Measurements from ENCODE around the gene CCNB1IP1.
"Not testable (repeated sequence)": the region's sequence is repeated elsewhere in the genome, so short reads cannot be mapped to it uniquely, and the experiment has no call there.

CCNB1IP1 gene

DNA sequence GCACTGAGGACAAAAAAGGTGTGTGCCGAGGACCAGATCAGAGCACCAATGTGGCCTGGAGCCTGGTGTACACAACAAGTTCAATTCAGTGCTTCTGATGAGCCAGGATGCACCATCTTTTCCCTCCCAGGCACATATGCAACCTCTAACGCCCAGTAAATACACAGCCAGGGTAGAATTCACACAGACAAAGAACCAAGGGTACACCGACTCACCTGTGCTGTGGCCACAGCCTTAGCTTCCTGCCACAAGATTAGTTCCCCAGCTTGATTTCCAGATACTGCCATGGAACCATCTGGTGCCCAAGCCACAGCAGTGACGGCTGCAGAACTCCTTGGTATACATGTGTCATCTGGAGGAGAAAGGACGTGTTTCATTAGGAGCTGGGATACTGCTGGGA, 39.7 kb upstream of the CCNB1IP1 start:
- H3K4me1 ChIP-seq (ENCODE audit: insufficient read depth, low read length) = no peaks in the 10 kb centered on the region
- H3K4me3 ChIP-seq (ENCODE audit: low read depth in 1 of 2, low read length in 2 of 2) = no peak overlapping the region
- H3K79me2 ChIP-seq (ENCODE audit: insufficient read depth, low read length) = no peaks in the 10 kb centered on the region
- no peaks in the 10 kb centered on the region for H4K20me1 ChIP-seq (ENCODE audit: insufficient read depth, low read length)
- H3K4me2 ChIP-seq (ENCODE audit: insufficient read depth, low read length) = no peak overlapping the region
- ATAC-seq (ENCODE audit: insufficient read depth, low read depth) = no peak
- no peak for TF ChIP-seq EZH2 (IDR thresholded peaks at IDR 0.05; ENCODE audit: borderline replicate concordance, low read depth, low read length, severe bottlenecking)
- TF ChIP-seq, protein P1, sequence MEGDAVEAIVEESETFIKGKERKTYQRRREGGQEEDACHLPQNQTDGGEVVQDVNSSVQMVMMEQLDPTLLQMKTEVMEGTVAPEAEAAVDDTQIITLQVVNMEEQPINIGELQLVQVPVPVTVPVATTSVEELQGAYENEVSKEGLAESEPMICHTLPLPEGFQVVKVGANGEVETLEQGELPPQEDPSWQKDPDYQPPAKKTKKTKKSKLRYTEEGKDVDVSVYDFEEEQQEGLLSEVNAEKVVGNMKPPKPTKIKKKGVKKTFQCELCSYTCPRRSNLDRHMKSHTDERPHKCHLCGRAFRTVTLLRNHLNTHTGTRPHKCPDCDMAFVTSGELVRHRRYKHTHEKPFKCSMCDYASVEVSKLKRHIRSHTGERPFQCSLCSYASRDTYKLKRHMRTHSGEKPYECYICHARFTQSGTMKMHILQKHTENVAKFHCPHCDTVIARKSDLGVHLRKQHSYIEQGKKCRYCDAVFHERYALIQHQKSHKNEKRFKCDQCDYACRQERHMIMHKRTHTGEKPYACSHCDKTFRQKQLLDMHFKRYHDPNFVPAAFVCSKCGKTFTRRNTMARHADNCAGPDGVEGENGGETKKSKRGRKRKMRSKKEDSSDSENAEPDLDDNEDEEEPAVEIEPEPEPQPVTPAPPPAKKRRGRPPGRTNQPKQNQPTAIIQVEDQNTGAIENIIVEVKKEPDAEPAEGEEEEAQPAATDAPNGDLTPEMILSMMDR (IDR thresholded peaks at IDR 0.05; ENCODE audit: borderline replicate concordance, extremely low read depth, low read length, poor library complexity, severe bottlenecking) = no peak
- no peak overlapping the region for H2AFZ ChIP-seq (ENCODE audit: low read depth, low read length)
- H3K27me3 ChIP-seq (ENCODE audit: insufficient read depth, low read length, poor library complexity) = no peaks in the 10 kb centered on the region
- H3K27ac ChIP-seq (ENCODE audit: low read length) = no peak overlapping the region
- DNase-seq = no peak
- peaks cover 86% of the 10 kb centered on the region for H3K36me3 ChIP-seq (ENCODE audit: insufficient read depth, low read length)
- no peak overlapping the region for H3K9ac ChIP-seq (ENCODE audit: low read depth, low read length)
- H3K9me3 ChIP-seq (ENCODE audit: insufficient read depth, low read length, severe bottlenecking) = no peaks in the 10 kb centered on the region

DNA sequence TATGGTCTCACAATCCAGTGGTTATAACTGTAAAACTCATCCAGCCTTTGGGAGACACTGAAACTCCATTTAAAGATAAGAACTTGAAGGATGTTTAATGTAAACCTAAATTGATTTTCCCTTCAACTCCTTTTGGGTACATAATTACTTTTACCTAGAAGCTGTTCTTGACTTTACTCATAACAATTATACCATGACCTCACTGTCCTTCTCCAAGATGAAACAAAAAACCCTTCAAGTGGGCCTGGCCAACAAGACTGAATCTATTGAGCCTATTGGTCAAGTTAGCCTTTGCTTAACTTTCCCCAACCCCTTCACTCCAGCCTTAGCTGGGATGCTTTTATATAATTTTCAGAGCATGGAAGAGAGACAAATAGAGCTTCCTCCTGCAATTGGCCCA, 32.8 kb upstream of the CCNB1IP1 start:
- H4K20me1 ChIP-seq (ENCODE audit: insufficient read depth, low read length) = no peaks in the 10 kb centered on the region
- no peaks in the 10 kb centered on the region for H3K9me3 ChIP-seq (ENCODE audit: insufficient read depth, low read length, severe bottlenecking)
- no peaks in the 10 kb centered on the region for H3K4me1 ChIP-seq (ENCODE audit: insufficient read depth, low read length)
- H3K9ac ChIP-seq (ENCODE audit: low read depth, low read length) = no peak overlapping the region
- no peaks in the 10 kb centered on the region for H3K27me3 ChIP-seq (ENCODE audit: insufficient read depth, low read length, poor library complexity)
- H3K4me2 ChIP-seq (ENCODE audit: insufficient read depth, low read length) = no peak overlapping the region
- H2AFZ ChIP-seq (ENCODE audit: low read depth, low read length) = no peak overlapping the region
- no peak for DNase-seq
- ATAC-seq (ENCODE audit: insufficient read depth, low read depth) = no peak
- H3K79me2 ChIP-seq (ENCODE audit: insufficient read depth, low read length) = no peaks in the 10 kb centered on the region
- no peak overlapping the region for H3K4me3 ChIP-seq (ENCODE audit: low read depth in 1 of 2, low read length in 2 of 2)
- H3K36me3 ChIP-seq (ENCODE audit: insufficient read depth, low read length) = peaks cover 39% of the 10 kb centered on the region
- H3K27ac ChIP-seq (ENCODE audit: low read length) = no peak overlapping the region
- TF ChIP-seq EZH2 (IDR thresholded peaks at IDR 0.05; ENCODE audit: borderline replicate concordance, low read depth, low read length, severe bottlenecking) = no peak
- TF ChIP-seq, protein P1 (IDR thresholded peaks at IDR 0.05; ENCODE audit: borderline replicate concordance, extremely low read depth, low read length, poor library complexity, severe bottlenecking) = no peak

DNA sequence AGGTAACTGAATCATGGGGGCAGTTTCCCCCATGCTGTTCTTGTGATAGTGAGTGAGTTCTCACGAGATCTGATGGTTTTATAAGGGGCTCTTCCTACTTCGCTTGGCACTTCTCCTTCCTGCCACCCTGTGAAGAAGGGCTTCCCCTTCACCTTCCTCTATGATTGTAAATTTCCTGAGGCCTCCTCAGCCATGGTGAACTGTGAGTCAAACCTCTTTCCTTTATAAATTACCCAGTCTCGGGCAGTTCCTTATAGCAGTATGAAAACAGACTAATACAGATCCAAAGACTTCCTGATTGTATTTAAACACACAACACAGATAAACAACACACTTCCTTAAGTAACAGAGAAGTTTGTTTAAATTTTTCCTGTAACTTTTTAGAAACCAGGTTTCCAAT, 25.4 kb upstream of the CCNB1IP1 start:
- not testable (repeated sequence) for ATAC-seq (ENCODE audit: insufficient read depth, low read depth); H3K4me2 ChIP-seq (ENCODE audit: insufficient read depth, low read length); H4K20me1 ChIP-seq (ENCODE audit: insufficient read depth, low read length); H3K4me3 ChIP-seq (ENCODE audit: low read depth in 1 of 2, low read length in 2 of 2); H3K27ac ChIP-seq (ENCODE audit: low read length); H3K27me3 ChIP-seq (ENCODE audit: insufficient read depth, low read length, poor library complexity); DNase-seq; H2AFZ ChIP-seq (ENCODE audit: low read depth, low read length); H3K9ac ChIP-seq (ENCODE audit: low read depth, low read length); H3K79me2 ChIP-seq (ENCODE audit: insufficient read depth, low read length); H3K9me3 ChIP-seq (ENCODE audit: insufficient read depth, low read length, severe bottlenecking); H3K4me1 ChIP-seq (ENCODE audit: insufficient read depth, low read length)
- peaks cover 58% of the 10 kb centered on the region for H3K36me3 ChIP-seq (ENCODE audit: insufficient read depth, low read length)

DNA sequence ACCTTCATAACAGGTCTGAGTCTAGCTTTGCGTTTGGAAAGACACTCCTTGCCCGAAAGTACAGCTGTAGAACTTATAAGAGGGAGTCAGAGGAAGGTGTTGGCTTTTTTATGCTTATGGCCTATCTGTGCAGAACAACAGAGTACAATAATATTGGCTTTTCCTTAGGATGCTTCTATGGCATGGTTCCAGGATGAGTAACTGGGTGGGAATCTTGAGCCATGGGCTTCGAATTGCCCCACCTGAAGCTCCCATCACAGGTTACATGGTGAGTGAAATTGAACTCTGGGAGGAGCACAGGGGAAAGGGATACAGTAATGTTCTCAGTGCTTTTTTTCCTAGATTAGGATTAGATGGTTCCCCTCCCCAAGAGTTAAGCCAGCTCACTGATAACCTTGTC, 23.3 kb upstream of the CCNB1IP1 start:
- no peak for ATAC-seq (ENCODE audit: insufficient read depth, low read depth)
- no peaks in the 10 kb centered on the region for H3K27me3 ChIP-seq (ENCODE audit: insufficient read depth, low read length, poor library complexity)
- no peak overlapping the region for H3K27ac ChIP-seq (ENCODE audit: low read length)
- H3K36me3 ChIP-seq (ENCODE audit: insufficient read depth, low read length) = peaks cover 76% of the 10 kb centered on the region
- H3K4me1 ChIP-seq (ENCODE audit: insufficient read depth, low read length) = no peaks in the 10 kb centered on the region
- no peak overlapping the region for H3K4me2 ChIP-seq (ENCODE audit: insufficient read depth, low read length)
- no peak for DNase-seq
- H3K9ac ChIP-seq (ENCODE audit: low read depth, low read length) = no peak overlapping the region
- no peak overlapping the region for H2AFZ ChIP-seq (ENCODE audit: low read depth, low read length)
- no peaks in the 10 kb centered on the region for H3K79me2 ChIP-seq (ENCODE audit: insufficient read depth, low read length)
- no peak overlapping the region for H3K4me3 ChIP-seq (ENCODE audit: low read depth in 1 of 2, low read length in 2 of 2)
- TF ChIP-seq, protein P1 (IDR thresholded peaks at IDR 0.05; ENCODE audit: borderline replicate concordance, extremely low read depth, low read length, poor library complexity, severe bottlenecking) = no peak
- H3K9me3 ChIP-seq (ENCODE audit: insufficient read depth, low read length, severe bottlenecking) = no peaks in the 10 kb centered on the region
- no peaks in the 10 kb centered on the region for H4K20me1 ChIP-seq (ENCODE audit: insufficient read depth, low read length)

All from DND-41 (cell line).